Glutamatergic neuron (in vitro differentiated cells): ENCODE measurements around the gene APBA2. TPM values are rescaled to one million over a fixed set of nuclear protein-coding genes. Genes with fewer than 3 reads are reported as not detected.

Source experiments
- DNase-seq: peaks from one replicate; pipeline ENCODE4 v3.0.0; 2022
- H3K27ac Mint-ChIP-seq: one replicate; pipeline ENCODE4 v1.8.0; 2020; ENCODE audit warnings: mild to moderate bottlenecking, mixed read lengths, inconsistent platforms; ENCODE audit not compliant: unreplicated experiment
- H3K27me3 Mint-ChIP-seq: one replicate; pipeline ENCODE4 v1.8.0; 2020; ENCODE audit warnings: mild to moderate bottlenecking, moderate library complexity, mixed read lengths, inconsistent platforms; ENCODE audit not compliant: unreplicated experiment
- H3K36me3 Mint-ChIP-seq: one replicate; pipeline ENCODE4 v1.8.0; 2020; ENCODE audit warnings: mild to moderate bottlenecking, mixed read lengths, inconsistent platforms; ENCODE audit not compliant: unreplicated experiment
- H3K4me1 Mint-ChIP-seq: one replicate; pipeline ENCODE4 v1.8.0; 2020; ENCODE audit warnings: mild to moderate bottlenecking, low read depth, mixed read lengths, inconsistent platforms; ENCODE audit not compliant: unreplicated experiment
- H3K4me3 Mint-ChIP-seq: one replicate; pipeline ENCODE4 v1.8.0; 2020; ENCODE audit warnings: mild to moderate bottlenecking, mixed read lengths, inconsistent platforms; ENCODE audit not compliant: unreplicated experiment
- H3K9me3 Mint-ChIP-seq: one replicate; pipeline ENCODE4 v1.8.0; 2020; ENCODE audit warnings: mild to moderate bottlenecking, moderate library complexity, mixed read lengths, inconsistent platforms; ENCODE audit not compliant: unreplicated experiment
- total RNA-seq: library from RNA; stranded (reverse); fragmentation: NEBNext Ultra II Directional; extraction: Animal tissue kit (Norgen Biotek cat#: 25700); gene quantifications from one replicate; pipeline ENCODE4 v1.2.1, GENCODE V29; 2021; ENCODE audit not compliant: unreplicated experiment
- TF ChIP-seq, protein P1 (sequence below): fragments of 200-600 bp; sonication (generic); IDR thresholded peaks from one replicate; pipeline ENCODE4 v1.5.0; 2021; ENCODE audit not compliant: partially characterized antibody, unreplicated experiment

APBA2 gene
- total RNA-seq, 1 donor from 2014 or later = 166 TPM

DNA sequence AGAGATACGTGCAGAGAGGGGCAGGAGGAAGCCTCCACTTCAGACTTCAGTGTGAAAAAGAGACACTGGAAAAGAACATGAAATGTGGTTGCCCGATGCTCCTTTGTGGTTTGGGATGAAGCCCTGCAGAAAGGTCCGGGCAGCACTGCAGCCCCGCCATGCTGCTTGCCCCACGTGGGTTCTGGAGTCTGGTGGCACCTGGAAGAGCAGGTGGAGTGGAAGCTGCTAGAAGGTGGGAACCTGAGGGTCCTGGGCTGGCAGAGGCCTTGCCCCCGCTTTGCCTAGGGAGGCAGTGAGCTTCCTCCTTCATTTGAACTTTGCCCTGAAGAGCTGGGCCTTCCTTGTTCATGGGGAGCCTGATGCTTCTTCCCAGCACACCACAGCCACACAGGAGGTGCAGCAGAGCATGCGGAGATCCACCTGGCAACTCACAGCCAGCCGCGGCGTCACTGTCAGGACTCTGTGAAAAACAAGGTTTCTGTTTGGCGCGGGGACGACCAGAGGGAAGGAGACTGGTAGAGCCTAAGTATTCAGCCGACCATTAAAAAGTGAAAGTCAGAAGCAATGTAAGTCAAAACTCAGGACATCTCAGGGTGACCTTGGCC, 59.0 kb downstream of the APBA2 start:
- Mint-ChIP-seq H3K4me1 (peaks cover 23% of the 10 kb centered on the region), H3K36me3 (peaks cover 14% of the 10 kb centered on the region), H3K27ac (peak overlapping the region; percentile 33), H3K9me3 (peaks cover 19% of the 10 kb centered on the region), H3K27me3 (peaks cover 12% of the 10 kb centered on the region), H3K4me3 (no peak overlapping the region)
- TF ChIP-seq, protein P1, sequence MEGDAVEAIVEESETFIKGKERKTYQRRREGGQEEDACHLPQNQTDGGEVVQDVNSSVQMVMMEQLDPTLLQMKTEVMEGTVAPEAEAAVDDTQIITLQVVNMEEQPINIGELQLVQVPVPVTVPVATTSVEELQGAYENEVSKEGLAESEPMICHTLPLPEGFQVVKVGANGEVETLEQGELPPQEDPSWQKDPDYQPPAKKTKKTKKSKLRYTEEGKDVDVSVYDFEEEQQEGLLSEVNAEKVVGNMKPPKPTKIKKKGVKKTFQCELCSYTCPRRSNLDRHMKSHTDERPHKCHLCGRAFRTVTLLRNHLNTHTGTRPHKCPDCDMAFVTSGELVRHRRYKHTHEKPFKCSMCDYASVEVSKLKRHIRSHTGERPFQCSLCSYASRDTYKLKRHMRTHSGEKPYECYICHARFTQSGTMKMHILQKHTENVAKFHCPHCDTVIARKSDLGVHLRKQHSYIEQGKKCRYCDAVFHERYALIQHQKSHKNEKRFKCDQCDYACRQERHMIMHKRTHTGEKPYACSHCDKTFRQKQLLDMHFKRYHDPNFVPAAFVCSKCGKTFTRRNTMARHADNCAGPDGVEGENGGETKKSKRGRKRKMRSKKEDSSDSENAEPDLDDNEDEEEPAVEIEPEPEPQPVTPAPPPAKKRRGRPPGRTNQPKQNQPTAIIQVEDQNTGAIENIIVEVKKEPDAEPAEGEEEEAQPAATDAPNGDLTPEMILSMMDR = no peak
- no peak for DNase-seq

DNA sequence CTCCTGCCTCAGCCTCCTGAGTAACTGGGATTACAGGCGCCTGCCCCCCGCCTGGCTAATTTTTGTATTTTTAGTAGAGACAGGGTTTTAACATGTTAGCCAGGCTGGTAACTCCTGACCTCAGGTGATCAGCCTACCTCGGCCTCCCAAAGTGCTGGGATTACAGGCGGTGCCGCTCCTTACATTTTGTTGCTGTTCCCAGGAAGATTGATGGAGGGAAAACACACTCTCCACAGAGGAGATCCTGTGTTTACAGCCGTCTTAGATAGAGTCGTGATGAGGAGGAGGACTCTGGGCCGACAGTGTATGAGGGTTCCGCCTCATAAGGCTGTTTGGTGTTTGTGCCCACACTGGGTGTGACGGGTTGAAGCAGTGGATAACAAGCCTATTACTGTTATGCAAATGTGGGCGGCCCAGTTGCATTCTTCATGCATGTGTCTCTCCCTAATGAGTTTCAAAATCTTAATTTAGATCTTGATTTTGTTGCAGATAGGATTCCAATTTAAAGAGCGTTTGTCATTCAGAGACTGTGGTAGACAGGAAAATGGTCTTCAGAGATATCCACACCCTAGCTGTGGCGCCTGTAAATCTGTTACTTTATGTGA, 60.0 kb downstream of the APBA2 start:
- Mint-ChIP-seq H3K9me3 (peaks cover 19% of the 10 kb centered on the region), H3K36me3 (peaks cover 14% of the 10 kb centered on the region), H3K4me1 (peaks cover 24% of the 10 kb centered on the region), H3K27ac (peak overlapping the region; percentile 59), H3K27me3 (peaks cover 14% of the 10 kb centered on the region), H3K4me3 (peak overlapping the region; percentile 46)
- DNase-seq = no peak
- TF ChIP-seq, protein P1 = no peak

DNA sequence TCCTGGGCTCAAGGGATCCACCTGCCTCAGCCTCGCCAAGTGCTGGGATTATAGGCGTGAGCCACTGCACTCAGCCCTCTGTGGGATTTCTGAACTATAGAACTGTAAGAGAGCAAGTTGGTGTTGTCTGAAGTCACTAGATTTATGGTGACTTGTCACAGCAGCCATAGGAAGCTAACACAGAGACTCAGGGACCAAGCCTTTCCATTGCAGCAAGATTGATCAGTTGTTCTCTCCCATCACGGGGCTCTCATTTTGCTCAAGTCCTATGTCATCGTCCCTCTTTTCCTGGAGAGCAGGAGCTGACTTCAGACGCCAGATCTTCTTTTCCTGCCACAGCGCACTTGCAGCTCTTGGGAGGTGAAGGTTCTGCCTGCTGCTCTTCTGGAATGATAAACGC, 61.0 kb downstream of the APBA2 start:
- TF ChIP-seq, protein P1 = no peak
- H3K9me3 Mint-ChIP-seq = peaks cover 15% of the 10 kb centered on the region
- H3K36me3 Mint-ChIP-seq = peaks cover 14% of the 10 kb centered on the region
- DNase-seq = no peak
- H3K27ac Mint-ChIP-seq = no peak overlapping the region
- peaks cover 10% of the 10 kb centered on the region for H3K27me3 Mint-ChIP-seq
- no peak overlapping the region for H3K4me3 Mint-ChIP-seq
- H3K4me1 Mint-ChIP-seq = peaks cover 24% of the 10 kb centered on the region

DNA sequence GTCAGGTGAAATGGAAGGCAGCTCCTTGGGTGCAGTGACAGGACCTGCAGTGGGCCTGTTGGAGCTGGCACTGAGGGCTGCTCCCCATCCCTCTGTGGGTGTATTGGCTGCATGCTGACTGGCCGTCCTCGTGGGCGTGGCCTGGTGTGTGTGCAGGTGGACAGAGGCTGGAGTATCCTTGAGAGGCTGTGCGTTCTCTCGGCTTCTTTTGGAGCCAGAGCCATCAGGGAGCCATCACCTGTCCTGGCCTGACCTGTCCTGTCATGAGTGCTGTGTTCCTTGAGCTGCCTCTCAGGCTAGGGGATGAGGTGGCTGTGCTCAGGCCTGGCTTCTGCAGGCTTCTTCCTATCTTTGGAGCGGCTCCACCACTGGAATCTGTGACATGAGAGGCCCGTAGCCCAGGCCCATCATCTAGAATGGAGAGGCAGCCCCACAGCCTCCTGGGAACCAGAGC, 61.5 kb downstream of the APBA2 start:
- no peak overlapping the region for H3K4me3 Mint-ChIP-seq
- H3K4me1 Mint-ChIP-seq = peaks cover 26% of the 10 kb centered on the region
- peaks cover 10% of the 10 kb centered on the region for H3K27me3 Mint-ChIP-seq
- H3K9me3 Mint-ChIP-seq = peaks cover 18% of the 10 kb centered on the region
- peaks cover 14% of the 10 kb centered on the region for H3K36me3 Mint-ChIP-seq
- no peak for DNase-seq
- TF ChIP-seq, protein P1 = no peak
- H3K27ac Mint-ChIP-seq = no peak overlapping the region

DNA sequence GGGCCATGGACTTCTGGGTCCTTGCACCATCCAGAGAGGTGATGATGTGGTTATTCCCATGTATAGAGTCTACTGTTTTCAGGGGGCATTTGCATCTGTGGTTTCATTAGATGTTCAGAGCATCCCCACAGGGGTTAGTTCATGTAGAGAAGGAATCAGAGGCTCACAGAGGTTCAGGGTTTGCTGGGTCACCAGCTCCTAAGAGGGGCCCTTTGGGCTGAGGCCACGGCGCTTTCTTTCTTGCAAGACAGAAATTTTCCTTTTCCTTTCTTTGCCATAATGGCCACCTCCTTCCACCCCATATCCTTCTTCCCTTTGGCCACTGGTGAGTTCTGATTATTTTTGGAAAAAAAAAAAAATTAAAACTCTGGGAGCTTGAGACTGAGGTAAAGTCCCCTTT, 62.3 kb downstream of the APBA2 start:
- Mint-ChIP-seq H3K9me3 (peaks cover 18% of the 10 kb centered on the region), H3K4me3 (no peak overlapping the region), H3K27me3 (peaks cover 10% of the 10 kb centered on the region)

More for the DNA sequence above, 62.3 kb downstream of the APBA2 start:
- TF ChIP-seq, protein P1 = no peak
- Mint-ChIP-seq H3K27ac (peak overlapping the region; percentile 54), H3K4me1 (peaks cover 30% of the 10 kb centered on the region), H3K36me3 (peaks cover 14% of the 10 kb centered on the region)
- DNase-seq = no peak
